H1 (cell line): ENCODE measurements around the gene BUB1B. TPM values are rescaled to one million over a fixed set of nuclear protein-coding genes. Genes with fewer than 3 reads are reported as not detected.

Source experiments
- CTCF ChIA-PET: fragments of 300-600 bp; sonication (Branson Sonifier 250); formaldehyde crosslinking; loops from one replicate; lab custom pipeline; 2021; ENCODE audit not compliant: partially characterized antibody; lab: Charles Lee
- POLR2A ChIA-PET: fragments of 300-600 bp; sonication (Branson Sonifier 250); formaldehyde crosslinking; loops from one replicate; lab custom pipeline; 2021; ENCODE audit warnings: inconsistent platforms; ENCODE audit not compliant: partially characterized antibody; lab: Charles Lee
- DNase-seq, 2 experiments: peaks; one replicate each; pipeline versions ENCODE4 v3.0.0 to v3.0.0-alpha.2; 2010 to 2022; ENCODE audit warnings: low spot score in 2 of 2, low read depth in 1 of 2, mixed read lengths in 1 of 2
- FAIRE-seq: peaks from 2 replicates; lab custom pipeline; 2011; peaks lifted over from hg19 to GRCh38; lab: Jason Lieb, UNC
- H2AFZ ChIP-seq: 2 replicates; pipeline ENCODE4 v1.8.1; 2012; ENCODE audit warnings: low read length, inconsistent platforms
- H2AK5ac ChIP-seq: 2 replicates; pipeline ENCODE4 v1.6.1; 2013; ENCODE audit warnings: low read depth, low read length
- H2BK120ac ChIP-seq: replicated peaks from 2 replicates; pipeline ENCODE3; 2013; ENCODE audit warnings: low read depth, low read length, inconsistent platforms
- H2BK12ac ChIP-seq: 2 replicates; pipeline ENCODE4 v1.6.1; 2013; ENCODE audit warnings: low read depth, low read length
- H2BK15ac ChIP-seq: 2 replicates; pipeline ENCODE4 v1.6.1; 2013; ENCODE audit warnings: low read length
- H2BK20ac ChIP-seq: 2 replicates; pipeline ENCODE4 v1.6.1; 2013; ENCODE audit warnings: low read length
- H2BK5ac ChIP-seq: 2 replicates; pipeline ENCODE4 v1.6.1; 2013; ENCODE audit warnings: low read depth, low read length
- H3K14ac ChIP-seq: 2 replicates; pipeline ENCODE4 v1.6.1; 2013; ENCODE audit warnings: inconsistent platforms; ENCODE audit not compliant: insufficient read length
- H3K18ac ChIP-seq: 2 replicates; pipeline ENCODE4 v1.6.1; 2013; ENCODE audit warnings: low read length; ENCODE audit errors: extremely low read depth
- H3K23ac ChIP-seq: 2 replicates; pipeline ENCODE4 v1.6.1; 2013; ENCODE audit warnings: inconsistent platforms; ENCODE audit not compliant: insufficient read length
- H3K23me2 ChIP-seq: 2 replicates; pipeline ENCODE4 v1.6.1; 2013; ENCODE audit warnings: low read depth, low read length
- H3K27ac ChIP-seq: 2 replicates; pipeline ENCODE4 v1.6.1; 2011; ENCODE audit warnings: low read depth, low read length, inconsistent platforms
- H3K27me3 ChIP-seq, 4 experiments: replicated peaks in 1 of 4; 1 replicate in 1 of 4; 2 replicates in 3 of 4; pipeline versions ENCODE4 v1.6.1 to v1.8.1; 2011 to 2013; ENCODE audit warnings: low read length in 3 of 4, mild to moderate bottlenecking in 3 of 4, inconsistent platforms in 2 of 4, mixed read lengths in 2 of 4, moderate library complexity in 1 of 4; ENCODE audit not compliant: control insufficient read depth in 3 of 4, insufficient read depth in 3 of 4; ENCODE audit errors: extremely low read depth in 1 of 4
- H3K36me3 ChIP-seq, 4 experiments: 2 replicates each; pipeline versions ENCODE4 v1.6.1 to v1.8.1; 2011 to 2013; ENCODE audit warnings: mild to moderate bottlenecking in 4 of 4, low read length in 3 of 4, moderate library complexity in 2 of 4, control low read depth in 1 of 4, inconsistent platforms in 1 of 4; ENCODE audit not compliant: insufficient read depth in 4 of 4, control insufficient read depth in 2 of 4
- H3K4ac ChIP-seq: replicated peaks from 2 replicates; pipeline ENCODE3; 2013; ENCODE audit warnings: low read length, low read depth, mixed read lengths, inconsistent platforms; ENCODE audit not compliant: insufficient read length
- H3K4me1 ChIP-seq, 4 experiments: replicated peaks in 1 of 4; 1 replicate in 1 of 4; 2 replicates in 3 of 4; pipeline versions ENCODE4 v1.6.1 to v1.8.1; 2011 to 2013; ENCODE audit warnings: low read length in 3 of 4, inconsistent platforms in 2 of 4, mixed read lengths in 1 of 4; ENCODE audit not compliant: insufficient read depth in 4 of 4, control insufficient read depth in 3 of 4
- H3K4me2 ChIP-seq, 2 experiments: 2 replicates each; pipeline versions ENCODE4 v1.6.1 to v1.8.1; 2011 to 2013; ENCODE audit warnings: low read depth in 2 of 2, low read length in 2 of 2, control low read depth in 1 of 2, inconsistent platforms in 1 of 2, mild to moderate bottlenecking in 1 of 2; ENCODE audit not compliant: insufficient read depth in 1 of 2
- H3K4me3 ChIP-seq, 4 experiments: fragments of 200-600, 300-600 bp in 1 of 4; sonication (generic), shearing (Covaris generic), sonication (Bioruptor Twin) in 1 of 4; 2 replicates each; pipeline versions ENCODE4 v1.5.1 to v1.8.1; 2011 to 2016; ENCODE audit warnings: low read length in 4 of 4, low read depth in 3 of 4, control low read depth in 2 of 4, inconsistent platforms in 2 of 4, mild to moderate bottlenecking in 2 of 4, mixed read lengths in 1 of 4, moderate library complexity in 1 of 4; ENCODE audit not compliant: insufficient read depth in 2 of 4; ENCODE audit errors: extremely low read depth in 1 of 4
- H3K56ac ChIP-seq: replicated peaks from 2 replicates; pipeline ENCODE3; 2013; ENCODE audit warnings: low read depth, mild to moderate bottlenecking, mixed read lengths, low read length, inconsistent platforms; ENCODE audit not compliant: insufficient read length
- H3K79me1 ChIP-seq: 2 replicates; pipeline ENCODE4 v1.6.1; 2013; ENCODE audit warnings: low read depth, low read length, control low read depth
- H3K79me2 ChIP-seq, 2 experiments: 2 replicates each; pipeline versions ENCODE4 v1.6.1 to v1.8.1; 2012 to 2013; ENCODE audit warnings: low read length in 2 of 2, mild to moderate bottlenecking in 2 of 2, inconsistent platforms in 1 of 2; ENCODE audit not compliant: insufficient read depth in 2 of 2, control insufficient read depth in 1 of 2
- H3K9ac ChIP-seq, 4 experiments: replicated peaks in 1 of 4; 1 replicate in 1 of 4; 2 replicates in 3 of 4; pipeline versions ENCODE4 v1.6.1 to v1.8.1; 2011 to 2013; ENCODE audit warnings: low read depth in 3 of 4, low read length in 3 of 4, control low read depth in 2 of 4, mild to moderate bottlenecking in 2 of 4, moderate library complexity in 2 of 4, inconsistent platforms in 1 of 4; ENCODE audit errors: extremely low read depth in 1 of 4
- H3K9me3 ChIP-seq, 2 experiments: 2 replicates each; pipeline versions ENCODE4 v1.6.1 to v1.8.1; 2012 to 2013; ENCODE audit warnings: mild to moderate bottlenecking in 2 of 2, moderate library complexity in 2 of 2, control low read depth in 1 of 2, inconsistent platforms in 1 of 2, low read depth in 1 of 2, low read length in 1 of 2, mixed read lengths in 1 of 2; ENCODE audit not compliant: insufficient read depth in 2 of 2
- H4K20me1 ChIP-seq, 2 experiments: replicated peaks in 1 of 2; 2 replicates each; pipeline versions ENCODE3 to v1.8.1; 2011 to 2013; ENCODE audit warnings: inconsistent platforms in 2 of 2, low read length in 2 of 2, mild to moderate bottlenecking in 1 of 2; ENCODE audit not compliant: insufficient read depth in 2 of 2, control insufficient read depth in 1 of 2
- H4K5ac ChIP-seq: 2 replicates; pipeline ENCODE4 v1.6.1; 2013; ENCODE audit warnings: low read length, low read depth, mixed read lengths, inconsistent platforms; ENCODE audit not compliant: insufficient read length
- H4K8ac ChIP-seq: 2 replicates; pipeline ENCODE4 v1.8.0; 2013; ENCODE audit warnings: mild to moderate bottlenecking, moderate library complexity, low read length, inconsistent platforms; ENCODE audit not compliant: insufficient read depth; ENCODE audit errors: extremely low read depth
- H4K91ac ChIP-seq: replicated peaks from 2 replicates; pipeline ENCODE3; 2013; ENCODE audit warnings: low read length, mixed read lengths, inconsistent platforms; ENCODE audit not compliant: insufficient read length
- BCL11A ChIP-seq, 2 experiments: IDR thresholded peaks; one replicate each; pipeline ENCODE4 v1.6.1; 2011; ENCODE audit warnings: low read depth in 2 of 2, low read length in 2 of 2, mild to moderate bottlenecking in 2 of 2
- GABPA ChIP-seq: IDR thresholded peaks from 2 replicates; pipeline ENCODE4 v1.6.1; 2011; ENCODE audit warnings: mild to moderate bottlenecking, low read length, moderate library complexity, borderline replicate concordance; ENCODE audit not compliant: insufficient read depth
- HDAC2 ChIP-seq, 2 experiments: fragments of 300-600 bp in 1 of 2; sonication (generic) in 1 of 2; IDR thresholded peaks; 2 replicates each; pipeline ENCODE4 v1.6.1; 2011 to 2012; ENCODE audit warnings: low read depth in 2 of 2, low read length in 2 of 2, mild to moderate bottlenecking in 2 of 2, moderate library complexity in 2 of 2, borderline replicate concordance in 1 of 2, inconsistent platforms in 1 of 2
- KDM5A ChIP-seq: fragments of 200-600 bp; IDR thresholded peaks from 2 replicates; pipeline ENCODE4 v1.7.1; 2012; ENCODE audit warnings: mild to moderate bottlenecking, low read length, inconsistent platforms, mixed read lengths
- PHF8 ChIP-seq: fragments of 200-600 bp; sonication (generic); conservative IDR thresholded peaks from 2 replicates; pipeline ENCODE4 v1.7.1; 2012; ENCODE audit warnings: low read depth, mild to moderate bottlenecking, inconsistent platforms, low read length, moderate library complexity
- POLR2A ChIP-seq, 2 experiments: IDR thresholded peaks; 1 replicate in 1 of 2; 2 replicates in 1 of 2; pipeline ENCODE4 v1.6.1; 2011; ENCODE audit warnings: low read depth in 2 of 2, low read length in 2 of 2, mild to moderate bottlenecking in 2 of 2; ENCODE audit errors: control extremely low read depth in 1 of 2
- RBBP5 ChIP-seq: IDR thresholded peaks from 2 replicates; pipeline ENCODE4 v1.7.1; 2012; ENCODE audit warnings: low read depth, mild to moderate bottlenecking, inconsistent platforms, low read length, moderate library complexity, borderline replicate concordance
- SIX5 ChIP-seq: IDR thresholded peaks from 2 replicates; pipeline ENCODE4 v1.6.1; 2011; ENCODE audit warnings: mild to moderate bottlenecking, low read depth, low read length
- SUZ12 ChIP-seq: fragments of 200-600 bp; sonication (generic); IDR thresholded peaks from 2 replicates; pipeline ENCODE4 v1.6.1; 2012; ENCODE audit warnings: mild to moderate bottlenecking, inconsistent platforms, low read length, moderate library complexity, mixed read lengths
- YY1 ChIP-seq: IDR thresholded peaks from 2 replicates; pipeline ENCODE4 v1.6.1; 2011; ENCODE audit warnings: low read depth, mild to moderate bottlenecking, low read length
- WGBS, 2 experiments: shearing (Covaris generic) in 1 of 2; methylation state at CpG; one replicate each; pipeline versions ENCODE4 v1.1.6 to v1.1.7; 2013 to 2015; ENCODE audit warnings: low lambda C conversion rate in 2 of 2, mixed read lengths in 2 of 2, inconsistent platforms in 1 of 2, low coverage in 1 of 2, missing lambda C conversion rate in 1 of 2; ENCODE audit not compliant: insufficient replicate concordance in 2 of 2, insufficient coverage in 1 of 2, insufficient read length in 1 of 2; ENCODE audit errors: extremely low coverage in 1 of 2, missing lambda C conversion rate in 1 of 2; 5-methylcytosine and 5-hydroxymethylcytosine counted together
- polyA plus RNA-seq, 7 experiments: library from polyadenylated mRNA; depleted of rRNA in 3 of 7; stranded (reverse) in 5 of 7; unstranded in 2 of 7; fragments of >200 nt in 5 of 7; fragments of 200-250 nt in 2 of 7; gene quantifications; 1 replicate in 5 of 7; 2 replicates in 1 of 7; 4 replicates in 1 of 7; pipeline versions ENCODE4 v1.2.1 to v1.2.3, GENCODE V29; 2011 to 2013; ENCODE audit warnings: missing spikeins in 2 of 7, mixed read lengths in 2 of 7
- total RNA-seq: library from RNA; stranded (reverse); fragmentation: NEBNext Ultra II Directional; extraction: Animal tissue kit (Norgen Biotek cat#: 25700); gene quantifications from 2 replicates; pipeline ENCODE4 v1.2.1, GENCODE V29; 2021
- TF ChIP-seq, protein P1 (sequence below): IDR thresholded peaks from 2 replicates; pipeline ENCODE4 v1.6.1; 2011; ENCODE audit warnings: low read length, improper control_type of control experiment

BUB1B gene
- total and polyA plus RNA-seq, 2 of the 8 experiments (the other 6 are each of a cell fraction or from before 2014, with no cell fraction given) = 48.9 to 144 TPM

GRCh38 chr15:40151991-40152390, 8.9 kb upstream of the BUB1B start:
- no peak overlapping the region for H4K8ac ChIP-seq
- FAIRE-seq = no peak
- no peak overlapping the region for H2BK15ac ChIP-seq
- H4K91ac ChIP-seq = peak overlapping the region; percentile 39
- TF ChIP-seq YY1 = no peak
- TF ChIP-seq, protein P1, sequence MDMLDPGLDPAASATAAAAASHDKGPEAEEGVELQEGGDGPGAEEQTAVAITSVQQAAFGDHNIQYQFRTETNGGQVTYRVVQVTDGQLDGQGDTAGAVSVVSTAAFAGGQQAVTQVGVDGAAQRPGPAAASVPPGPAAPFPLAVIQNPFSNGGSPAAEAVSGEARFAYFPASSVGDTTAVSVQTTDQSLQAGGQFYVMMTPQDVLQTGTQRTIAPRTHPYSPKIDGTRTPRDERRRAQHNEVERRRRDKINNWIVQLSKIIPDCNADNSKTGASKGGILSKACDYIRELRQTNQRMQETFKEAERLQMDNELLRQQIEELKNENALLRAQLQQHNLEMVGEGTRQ = no peak
- TF ChIP-seq SIX5 = no peak
- TF ChIP-seq BCL11A (IDR thresholded peaks at IDR 0.05; ENCODE audit: low read depth in 2 of 2, low read length in 2 of 2) = no peak
- TF ChIP-seq SUZ12 = no peak
- TF ChIP-seq POLR2A (IDR thresholded peaks at IDR 0.05; ENCODE audit: control extremely low read depth in 1 of 2, low read depth in 2 of 2, low read length in 2 of 2) = no peak
- no peak for TF ChIP-seq PHF8
- no peak for TF ChIP-seq GABPA
- no peak for TF ChIP-seq RBBP5
- TF ChIP-seq HDAC2 (IDR thresholded peaks at IDR 0.05; ENCODE audit: borderline replicate concordance in 1 of 2, low read depth in 2 of 2, low read length in 2 of 2) = no peak
- TF ChIP-seq KDM5A = no peak
- H4K5ac ChIP-seq = no peak overlapping the region
- no peak for DNase-seq
- H3K9me3 ChIP-seq = no peaks in the 10 kb centered on the region
- ChIA-PET CTCF (interaction anchor here (0.8 to 16.9 kb wide), 3 partner anchors 9 to 98 kb away, joined by 3 to 249 read pairs (median 3); partner anchors contain the start of genes BMF and BUB1B), POLR2A (no interaction called here)
- H3K23me2 ChIP-seq = no peaks in the 10 kb centered on the region
- H3K4me2 ChIP-seq = no peak overlapping the region
- H3K56ac ChIP-seq = no peak overlapping the region
- peak overlapping the region; percentile 95 for H2BK120ac ChIP-seq
- no peak overlapping the region for H3K23ac ChIP-seq
- no peak overlapping the region for H3K4ac ChIP-seq
- no peaks in the 10 kb centered on the region for H3K79me2 ChIP-seq
- no peaks in the 10 kb centered on the region for H4K20me1 ChIP-seq
- peak overlapping the region; percentile 14; the same call in 1 of the 2 replicates for H2AFZ ChIP-seq
- peak overlapping the region; percentile 47; the same call in 1 of the 2 replicates for H2AK5ac ChIP-seq
- peak overlapping the region; percentile 49; the same call in 1 of the 2 replicates for H2BK5ac ChIP-seq
- no peaks in the 10 kb centered on the region for H3K27me3 ChIP-seq
- WGBS, 2 experiments = 96% methylated on average over 4 of the region's 4 CpGs; no CpG with 5 or more reads in 1 of the 2 experiments
- peaks cover 9 to 20% (median 18%) of the 10 kb centered on the region in 4 experiments for H3K4me1 ChIP-seq
- H3K4me3 ChIP-seq = no peak overlapping the region
- H3K27ac ChIP-seq = no peak overlapping the region
- no peak overlapping the region for H3K18ac ChIP-seq
- H2BK12ac ChIP-seq = 0 out of 2 replicates have a peak overlapping the region, but pooled peaks have one; percentile 81
- no peak overlapping the region for H3K9ac ChIP-seq
- H3K79me1 ChIP-seq = no peaks in the 10 kb centered on the region
- no peak overlapping the region for H3K14ac ChIP-seq
- peak overlapping the region; percentile 88; the same call in 1 of the 2 replicates for H2BK20ac ChIP-seq
- H3K36me3 ChIP-seq = no peaks in the 10 kb centered on the region
